Fibroblast of peridontal ligament (primary cell): ENCODE data around the gene SH3D21.
A peak's percentile ranks its signal among the peaks of the same experiment; 100 is the strongest.

ENCODE experiments used
- DNase-seq: peaks from one replicate; pipeline ENCODE4 v3.0.0-alpha.2; 2010; ENCODE audit errors: extremely low read depth

The SH3D21 gene

DNA sequence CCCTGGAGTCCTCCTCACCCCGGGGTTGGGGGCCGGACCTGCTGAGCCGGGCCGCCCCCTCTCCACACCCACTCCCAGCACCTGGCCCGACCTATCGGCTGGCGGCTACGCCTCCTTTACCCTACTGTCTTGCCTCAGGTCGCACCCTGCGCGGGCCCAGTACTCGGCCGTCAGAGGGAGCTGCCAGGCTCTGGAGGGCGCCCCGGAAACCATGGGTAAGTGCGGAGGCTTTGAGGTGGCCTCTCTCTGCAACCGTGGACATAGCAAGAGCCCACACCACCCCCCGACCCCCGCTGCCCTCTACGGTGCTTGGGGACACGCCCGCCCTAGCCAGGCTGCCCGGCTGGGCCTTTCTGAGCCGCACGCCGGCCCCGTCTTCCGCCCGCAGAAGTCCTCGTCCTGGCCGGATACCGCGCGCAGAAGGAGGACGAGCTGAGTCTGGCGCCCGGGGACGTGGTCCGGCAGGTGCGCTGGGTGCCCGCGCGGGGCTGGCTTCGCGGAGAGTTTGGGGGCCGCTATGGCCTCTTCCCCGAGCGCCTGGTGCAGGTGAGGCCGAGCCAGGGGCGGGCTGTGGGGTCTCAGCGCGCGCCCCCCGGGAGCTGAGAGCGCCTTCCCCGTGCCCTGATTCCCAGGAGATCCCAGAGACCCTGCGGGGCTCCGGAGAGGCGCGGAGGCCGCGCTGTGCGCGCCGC is at the start of gene SH3D21:
TSS of gene SH3D21 (plus strand) at position 159 of the 692 bp plus-strand sequence. CDS start at position 212, 53 bp downstream.
- no peak for DNase-seq

DNA sequence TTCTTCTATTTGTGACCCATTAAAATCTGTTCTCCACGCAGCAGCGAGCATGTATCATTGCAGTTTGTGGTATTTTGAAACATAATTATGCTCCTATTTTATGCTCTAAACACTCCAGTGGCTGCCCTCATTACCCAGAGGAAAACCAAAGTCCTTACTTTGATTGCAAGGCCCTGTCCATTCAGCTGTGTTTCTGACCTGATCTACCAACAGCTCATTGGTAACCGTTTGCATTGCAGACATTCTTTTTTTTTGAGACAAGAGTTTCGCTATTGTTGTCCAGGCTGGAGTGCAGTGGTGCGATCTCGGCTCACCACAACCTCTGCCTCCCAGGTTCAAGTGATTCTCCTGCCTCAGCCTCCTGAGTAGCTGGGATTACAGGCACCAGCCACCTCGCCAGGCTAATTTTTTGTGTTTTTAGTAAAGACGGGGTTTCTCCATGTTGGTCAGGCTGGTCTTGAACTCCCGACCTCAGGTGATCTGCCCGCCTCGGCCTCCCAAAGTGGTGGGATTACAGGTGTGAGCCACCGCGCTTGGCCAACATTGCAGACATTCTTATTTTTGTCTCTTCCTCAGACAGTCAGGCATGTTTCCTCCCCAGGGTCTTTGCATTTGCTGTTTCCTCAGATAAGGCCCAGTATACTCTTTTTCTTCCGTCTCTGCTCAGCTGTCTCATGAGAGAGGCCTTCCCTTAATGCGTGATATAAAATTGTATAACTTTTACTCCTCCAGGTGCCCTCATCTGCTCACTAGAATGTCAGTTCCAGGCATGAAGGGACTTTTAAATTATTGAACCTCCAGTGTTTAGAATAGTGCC is 49.4 kb upstream of the SH3D21 start:
- DNase-seq, result no peak

DNA sequence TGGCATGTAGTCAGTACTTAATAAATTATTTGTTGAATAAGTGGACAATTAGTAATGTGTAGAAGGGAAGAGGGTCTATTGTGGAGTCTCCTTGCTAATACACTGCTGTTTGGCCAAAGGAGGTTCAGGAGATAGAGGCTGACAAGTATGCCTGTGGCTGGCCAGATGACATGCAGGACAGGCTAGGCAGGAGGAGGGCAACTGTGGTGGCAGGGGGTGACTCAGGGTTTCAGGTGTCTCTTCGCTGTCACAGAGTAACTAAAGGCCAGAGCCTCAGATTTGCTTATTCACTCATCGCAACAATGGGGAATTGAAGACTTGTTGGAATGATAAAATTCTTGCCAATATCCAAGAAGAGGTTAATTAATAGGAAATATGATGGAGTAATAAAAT is 48.8 kb upstream of the SH3D21 start:
- DNase-seq, result no peak

DNA sequence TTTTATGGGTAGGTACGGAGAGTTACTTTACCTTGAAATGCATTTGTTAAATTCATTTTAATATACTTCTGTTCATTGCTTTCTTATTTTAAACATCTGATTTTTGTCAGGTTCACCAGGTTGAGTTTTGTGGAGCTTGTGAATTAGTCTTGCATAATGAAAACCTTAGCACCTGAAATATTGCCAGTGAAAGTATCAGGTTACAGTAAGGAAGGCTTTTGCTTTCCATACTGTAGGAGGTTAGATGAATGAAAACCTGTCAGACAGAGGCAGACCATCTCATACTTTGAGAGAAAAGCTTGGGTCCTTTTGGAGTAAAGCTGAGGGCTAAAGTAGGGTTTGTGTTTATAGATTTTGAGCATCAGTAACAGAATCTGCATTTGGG is 47.2 kb upstream of the SH3D21 start:
- peak; percentile 44 for DNase-seq

DNA sequence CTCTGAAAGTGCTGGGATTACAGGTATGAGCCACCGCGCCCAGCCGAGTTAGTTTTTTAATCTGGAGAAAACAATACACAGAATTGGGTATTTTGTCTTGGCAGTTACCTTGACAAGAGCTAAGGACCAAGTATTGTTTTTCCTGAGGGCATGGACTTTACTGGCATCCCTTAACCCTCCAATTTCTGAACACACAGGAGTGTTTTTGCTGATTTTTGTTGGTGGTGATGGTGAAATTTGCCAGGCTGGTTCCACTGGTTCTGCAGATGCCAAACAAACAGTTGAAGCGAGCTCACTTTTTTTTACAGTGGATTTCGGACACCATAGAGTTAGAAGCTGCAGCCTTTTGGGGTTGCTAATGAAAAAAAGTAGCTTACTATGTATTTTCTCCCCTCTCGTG is 37.2 kb upstream of the SH3D21 start:
- DNase-seq, result no peak

DNA sequence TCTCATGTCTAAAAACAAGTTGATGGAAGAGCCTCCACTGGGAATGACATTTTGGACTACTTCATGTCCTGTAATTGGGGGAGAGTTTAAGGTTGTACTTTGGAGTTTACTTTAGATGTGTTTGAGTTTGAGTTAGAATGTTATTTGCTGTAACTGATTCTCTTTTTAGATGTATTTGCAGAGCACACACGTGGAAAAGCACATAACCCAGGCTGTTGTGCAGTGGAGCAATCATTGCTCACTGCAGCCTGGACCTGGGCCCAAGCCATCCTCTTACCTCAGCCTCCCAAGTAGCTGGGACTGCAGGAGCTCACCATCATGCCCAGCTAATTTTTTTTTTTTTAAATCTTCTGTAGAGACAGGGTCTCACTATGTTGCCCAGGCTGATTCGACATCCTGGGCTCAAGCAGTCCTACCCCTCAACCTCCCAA is 36.7 kb upstream of the SH3D21 start:
- peak; percentile 38 for DNase-seq

DNA sequence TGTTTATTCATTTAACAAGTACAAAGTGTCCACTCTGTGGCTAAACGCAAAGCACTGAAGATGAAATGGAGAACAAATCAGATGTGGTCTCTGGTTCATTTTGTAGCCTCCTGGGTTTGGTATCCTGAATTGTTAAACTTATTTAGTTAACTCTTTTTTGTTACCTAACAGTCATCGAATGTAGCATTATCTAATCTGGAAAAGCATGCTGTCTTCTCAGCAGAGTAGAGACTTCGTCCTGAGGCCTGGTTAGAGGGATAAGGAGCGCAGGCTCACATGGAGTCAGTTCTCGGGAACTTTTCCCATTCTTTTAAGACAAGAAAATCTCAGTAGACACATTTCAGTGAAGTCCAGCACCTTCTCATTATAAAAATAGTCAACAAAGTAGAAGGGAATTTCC is 33.1 kb upstream of the SH3D21 start:
- no peak for DNase-seq

DNA sequence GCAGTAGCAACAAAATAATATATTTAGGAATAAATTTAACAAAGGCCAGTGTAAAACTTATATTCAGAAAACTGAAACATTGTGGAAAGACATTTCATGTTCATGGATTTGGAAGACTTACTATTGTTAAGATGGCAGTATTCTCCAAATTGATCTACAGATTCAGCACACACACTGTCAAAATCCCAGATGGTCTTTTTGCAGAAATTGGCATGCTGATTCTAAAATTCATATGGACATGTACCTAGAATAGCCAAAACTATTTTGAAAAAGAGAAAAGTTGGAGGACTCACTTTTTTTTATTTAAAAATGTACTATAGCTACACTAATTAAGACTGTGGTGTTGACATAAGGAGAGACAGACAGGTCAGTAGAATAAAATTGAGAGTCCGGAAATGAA is 32.0 kb upstream of the SH3D21 start:
- DNase-seq, result no peak

DNA sequence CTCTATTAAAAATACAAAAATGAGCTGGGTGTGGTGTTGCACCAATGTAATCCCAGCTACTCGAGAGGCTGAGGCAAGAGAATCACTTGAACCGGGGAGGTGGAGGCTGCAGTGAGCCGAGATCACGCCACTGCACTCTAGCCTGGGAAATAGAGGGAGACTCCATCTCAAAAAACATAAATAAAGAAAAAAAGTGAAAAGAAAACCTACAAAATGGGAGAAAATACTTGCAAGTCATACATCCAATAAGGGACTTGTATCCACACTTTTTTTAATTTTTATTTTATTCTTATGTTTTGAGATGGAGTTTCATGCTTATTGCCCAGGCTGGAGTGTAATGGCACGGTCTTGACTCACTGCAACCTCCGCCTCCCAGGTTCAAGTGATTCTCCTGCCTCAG is 29.5 kb upstream of the SH3D21 start:
- no peak for DNase-seq

DNA sequence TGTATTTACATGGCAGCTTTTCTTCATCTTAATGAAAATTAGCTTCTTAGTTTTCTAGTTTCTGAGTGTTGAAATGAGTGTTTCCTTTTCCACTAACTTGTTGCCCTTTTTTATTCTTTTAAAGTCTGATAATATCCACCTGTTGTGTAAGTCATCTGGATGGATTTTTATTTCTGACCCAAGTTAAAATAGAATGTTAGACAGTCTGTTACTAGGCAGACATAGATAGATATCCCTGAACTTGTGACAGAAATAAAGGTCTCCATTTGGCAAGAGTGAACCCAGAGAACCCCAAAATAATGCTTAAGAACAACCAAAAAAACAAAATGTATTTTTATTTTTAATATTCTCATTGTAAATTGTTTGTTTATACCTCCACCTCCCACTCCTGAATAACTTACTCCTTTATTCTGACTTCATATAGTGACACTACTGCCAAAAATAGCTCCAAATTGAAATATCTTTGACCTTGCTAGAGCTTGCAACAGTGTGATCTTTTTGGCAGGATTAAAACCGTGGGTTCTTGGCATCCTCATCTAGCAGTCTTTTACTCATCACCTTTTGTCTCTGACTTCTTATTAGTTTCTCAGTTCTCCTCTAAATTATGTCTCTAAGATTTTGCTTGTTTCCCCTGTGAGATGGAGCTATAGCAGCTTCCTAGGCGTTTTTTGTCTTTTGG is 26.9 kb upstream of the SH3D21 start:
- DNase-seq, result peak; percentile 60

DNA sequence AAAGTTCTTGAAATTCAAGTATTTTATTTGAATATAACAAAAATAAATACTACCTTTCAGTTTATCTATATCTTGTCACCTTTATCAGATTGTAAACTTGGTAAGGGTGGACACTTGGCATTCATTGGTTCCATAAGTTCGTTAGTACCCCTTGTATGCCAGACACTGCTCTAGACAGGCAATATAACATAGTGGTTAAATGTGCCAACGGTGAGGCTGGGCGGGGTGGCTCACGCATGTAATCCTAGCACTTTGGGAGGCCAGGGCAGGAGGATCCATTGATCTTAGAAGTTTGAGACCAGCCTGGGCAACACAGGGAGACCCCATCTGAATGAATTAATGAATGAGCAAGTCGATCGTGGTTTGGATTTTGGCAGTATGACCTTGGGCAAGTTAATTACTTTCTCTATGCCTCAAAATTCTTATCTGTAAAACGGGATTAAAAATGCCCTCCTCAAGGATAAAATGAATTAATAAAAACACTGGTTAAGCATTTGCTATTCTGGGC is 26.3 kb upstream of the SH3D21 start:
- DNase-seq, result no peak

DNA sequence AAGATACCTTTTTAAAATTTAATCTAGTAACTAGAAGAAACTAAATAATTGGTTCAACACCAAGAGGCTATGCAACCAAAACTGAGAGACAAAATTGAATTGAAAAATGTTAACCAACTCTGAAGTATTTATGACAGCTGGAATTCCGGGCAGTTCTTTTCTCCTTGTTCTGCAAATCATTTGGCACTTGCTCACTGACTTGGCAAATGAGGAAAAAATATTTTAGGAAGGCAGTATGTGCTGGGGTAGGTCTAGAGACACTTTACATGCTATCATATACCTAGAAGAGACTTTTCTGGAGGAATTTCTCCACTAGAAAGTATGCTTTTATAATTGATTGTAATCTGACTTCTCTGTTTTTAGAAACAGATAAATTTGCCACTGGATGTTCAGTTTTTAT is 22.1 kb upstream of the SH3D21 start:
- DNase-seq, result peak; percentile 39

DNA sequence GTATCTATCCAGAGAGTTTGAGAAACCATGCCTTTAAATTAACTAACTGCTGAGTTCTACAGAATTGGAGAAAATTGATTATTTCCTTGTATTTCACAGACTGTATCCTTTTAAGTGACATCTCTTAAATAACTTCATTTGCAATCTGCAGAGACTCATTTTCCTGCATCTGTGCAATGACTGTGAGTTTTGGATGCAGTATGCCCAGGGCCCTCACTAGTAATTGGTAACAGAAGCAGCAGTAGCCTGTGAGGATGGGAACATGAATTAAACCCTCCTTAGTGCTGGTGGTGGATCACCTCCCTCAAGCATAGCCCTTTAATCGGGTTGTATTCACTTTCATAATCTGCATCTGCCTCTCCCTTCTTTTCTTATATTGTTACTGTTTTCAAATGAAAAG is 21.7 kb upstream of the SH3D21 start:
- DNase-seq, result peak; percentile 36

DNA sequence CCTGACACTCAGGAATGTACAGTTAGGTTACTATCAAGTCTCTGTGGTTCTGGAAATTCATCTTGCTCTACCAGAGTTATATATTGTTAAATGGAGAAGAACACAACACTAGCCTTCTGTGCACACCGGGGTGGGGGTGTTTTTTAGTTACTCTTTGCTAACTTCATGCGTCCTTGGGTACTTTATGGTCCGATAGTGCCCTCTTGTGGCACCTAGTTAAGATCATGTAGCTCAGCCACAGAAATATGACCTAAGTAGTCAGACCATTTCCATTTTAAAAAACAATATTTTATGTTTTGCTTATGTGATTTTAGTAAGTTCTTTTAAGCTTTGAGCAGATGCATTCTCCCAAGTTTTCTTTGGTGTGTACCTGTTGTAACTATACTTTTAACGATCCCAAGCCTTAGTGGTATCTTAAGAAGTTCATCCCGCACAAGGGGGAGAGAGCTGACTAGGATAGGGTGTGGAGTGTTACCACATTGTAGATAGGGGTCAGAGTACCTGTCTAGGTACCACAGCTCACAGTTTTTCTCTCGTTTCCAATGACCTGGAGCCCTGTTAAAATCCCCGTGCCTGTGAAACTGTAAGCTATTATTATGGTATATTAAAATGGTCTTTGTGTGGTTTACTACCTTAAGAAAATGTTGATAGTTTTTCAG is 20.6 kb upstream of the SH3D21 start:
- peak; percentile 95 for DNase-seq

DNA sequence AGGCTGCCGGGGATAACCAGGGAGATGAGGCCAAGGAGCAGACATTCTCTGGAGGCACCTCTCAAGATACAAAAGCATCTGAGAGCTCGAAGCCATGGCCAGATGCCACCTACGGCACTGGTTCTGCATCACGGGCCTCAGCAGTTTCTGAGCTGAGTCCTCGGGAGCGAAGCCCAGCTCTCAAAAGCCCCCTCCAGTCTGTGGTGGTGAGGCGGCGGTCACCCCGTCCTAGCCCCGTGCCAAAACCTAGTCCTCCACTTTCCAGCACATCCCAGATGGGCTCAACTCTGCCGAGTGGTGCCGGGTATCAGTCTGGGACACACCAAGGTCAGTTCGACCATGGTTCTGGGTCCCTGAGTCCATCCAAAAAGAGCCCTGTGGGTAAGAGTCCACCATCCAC is 19.4 kb upstream of the SH3D21 start:
- DNase-seq, result no peak

DNA sequence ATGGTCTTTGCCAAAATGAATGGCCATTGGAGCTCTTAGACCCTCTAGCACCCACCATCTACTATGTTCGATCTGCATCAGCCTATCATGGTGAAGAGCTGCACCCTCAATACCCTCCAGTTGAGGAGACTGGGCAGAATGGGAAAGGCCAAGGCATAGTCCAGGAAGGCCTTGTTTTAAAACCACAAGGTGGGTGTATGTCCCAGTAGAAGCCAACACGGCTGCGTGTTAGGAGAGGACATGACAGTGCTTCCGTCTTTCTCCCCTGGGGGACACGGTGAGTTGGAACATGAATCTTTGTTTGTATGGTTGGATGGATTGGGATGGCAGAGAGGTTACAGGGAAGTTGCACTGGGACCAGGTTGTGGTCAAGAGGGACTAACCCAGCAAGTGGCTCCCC is 18.6 kb upstream of the SH3D21 start:
- DNase-seq, result no peak

DNA sequence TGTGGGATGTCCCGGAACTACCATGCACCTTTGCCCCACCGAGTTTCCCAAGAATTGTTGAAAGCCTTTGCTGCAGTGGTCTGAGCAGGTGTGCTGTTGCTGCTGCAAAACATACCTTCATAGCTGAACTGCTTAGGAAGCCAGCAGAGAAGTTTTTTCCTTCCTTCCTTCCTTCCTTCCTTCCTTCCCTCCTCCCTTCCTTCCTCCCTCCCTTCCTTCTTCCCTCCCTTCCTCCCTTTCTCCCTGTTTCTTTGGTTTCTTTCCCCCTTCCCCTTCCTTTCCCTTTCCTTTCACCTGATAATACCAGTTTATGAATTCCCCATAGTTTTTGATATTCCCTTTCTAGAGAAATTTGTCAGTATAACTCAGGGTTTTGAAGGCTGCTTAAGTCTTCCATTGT is 10.8 kb upstream of the SH3D21 start:
- DNase-seq, result no peak

DNA sequence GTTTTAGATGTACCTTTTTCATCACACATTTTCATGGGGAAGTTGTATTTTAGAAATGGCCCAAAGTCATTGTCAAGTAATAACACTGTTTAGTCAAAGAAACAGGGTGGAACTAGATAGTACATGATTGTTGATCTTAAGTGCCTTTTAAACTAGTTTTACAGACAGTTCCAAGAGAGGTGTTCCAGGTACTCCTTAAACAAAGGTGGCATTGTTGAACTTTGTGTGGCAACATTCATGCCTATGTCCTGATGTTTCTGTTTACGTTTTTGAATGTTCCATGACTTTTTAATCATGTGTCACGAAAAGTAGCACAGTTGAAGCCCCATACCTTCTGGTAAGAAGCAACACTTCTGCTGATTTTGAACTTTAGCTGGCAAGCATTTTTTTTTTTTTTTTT is 9.1 kb upstream of the SH3D21 start:
- DNase-seq, result no peak

DNA sequence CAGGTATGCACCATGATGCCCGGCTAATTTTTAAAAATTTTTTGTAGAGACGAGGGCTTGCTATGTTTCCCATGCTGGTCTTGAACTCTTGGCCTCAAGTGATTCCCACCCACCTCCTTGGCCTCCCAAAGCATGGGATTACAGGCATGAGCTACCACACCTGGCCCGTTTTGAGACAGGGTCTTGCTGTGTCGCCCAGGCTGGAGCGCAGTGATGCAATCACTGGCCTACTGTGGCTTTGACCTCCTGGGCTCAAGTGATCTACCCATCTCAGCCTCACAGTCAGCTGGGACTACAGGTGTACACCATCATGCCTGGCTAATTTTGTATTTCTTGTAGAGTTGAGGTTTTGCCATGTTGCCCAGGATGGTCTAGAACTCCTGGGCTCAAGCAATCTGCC is 7.5 kb upstream of the SH3D21 start:
- DNase-seq, result no peak

DNA sequence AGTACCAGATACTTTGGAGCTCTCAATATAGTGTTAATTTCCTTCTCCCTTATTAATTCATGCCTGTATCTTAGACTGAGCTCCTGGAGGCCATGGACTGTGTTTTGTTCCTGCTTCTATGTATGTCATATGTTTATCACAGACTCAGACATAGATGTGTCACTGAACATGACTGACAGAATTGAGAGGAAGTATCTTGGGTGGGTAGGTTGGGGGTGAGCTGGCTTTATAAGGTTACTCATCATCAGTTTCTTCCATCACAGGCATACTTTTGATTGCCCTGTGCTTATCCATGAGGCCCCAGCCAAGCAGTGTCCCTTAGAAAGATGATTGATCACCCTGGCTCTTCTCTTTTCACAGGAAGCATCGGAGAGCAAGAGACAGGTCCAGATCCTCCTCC is 5.6 kb upstream of the SH3D21 start:
- no peak for DNase-seq

DNA sequence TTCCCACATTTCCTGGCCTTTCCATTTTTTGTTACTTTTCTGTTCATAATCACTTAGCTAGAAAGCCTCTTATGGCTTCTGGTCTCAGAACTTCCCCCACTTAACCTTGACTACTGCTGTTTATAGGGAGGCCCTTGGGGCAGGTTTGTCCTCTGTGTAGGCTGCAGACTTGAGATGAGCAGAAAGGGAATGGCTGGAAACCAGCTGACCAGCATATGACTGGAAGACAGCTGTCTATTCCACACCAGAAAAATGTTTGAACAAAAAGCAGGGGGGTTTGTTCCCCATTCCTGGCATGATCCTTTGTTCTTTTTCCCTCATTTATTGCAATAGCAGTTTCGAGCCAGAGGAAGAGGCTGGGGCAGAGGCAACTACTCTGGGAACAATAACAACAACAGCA is 4.9 kb upstream of the SH3D21 start:
- DNase-seq, result no peak

DNA sequence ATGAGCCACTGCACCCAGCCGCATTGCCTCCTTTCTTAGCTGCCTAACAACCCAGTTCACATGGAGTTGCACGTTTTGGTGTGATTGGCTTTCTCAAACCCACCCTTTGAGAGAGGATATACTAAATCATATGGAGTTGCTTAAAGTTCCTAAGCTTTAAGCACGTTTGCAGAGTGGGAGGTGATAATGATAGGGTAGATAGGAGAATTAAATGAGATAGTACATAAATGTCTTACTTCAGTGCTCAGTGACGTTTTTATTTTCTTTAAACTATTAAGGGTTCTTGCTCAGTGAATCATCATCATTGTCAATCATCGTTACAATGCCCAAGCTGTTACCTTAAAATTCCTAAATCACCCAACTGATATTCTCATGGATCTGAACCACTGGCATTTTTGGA is 2.9 kb upstream of the SH3D21 start:
- no peak for DNase-seq
